Dermis blood vessel endothelial cell (primary cell): ENCODE measurements around the gene SUPT3H. TPM values are rescaled to one million over a fixed set of nuclear protein-coding genes. Genes with fewer than 3 reads are reported as not detected.
"Not testable (repeated sequence)": the region's sequence is repeated elsewhere in the genome, so short reads cannot be mapped to it uniquely, and the experiment has no call there.

Source experiments
- DNase-seq: peaks from one replicate; pipeline ENCODE4 v3.0.0; 2010
- total RNA-seq: library from RNA; depleted of rRNA; stranded (reverse); fragments of >200 nt; gene quantifications from 2 replicates; pipeline ENCODE4 v1.2.3, GENCODE V29; 2014

Gene SUPT3H
- total RNA-seq, 1 donor from 2014 or later: 5.4 TPM

- DNase-seq: no peak
These were observed 207.4 kb downstream of the SUPT3H start for GRCh38 chr6:45170309-45170708.

GRCh38 chr6:45169815-45170214, 207.9 kb downstream of the SUPT3H start:
- DNase-seq: no peak

GRCh38 chr6:45163952-45164766, 213.6 kb downstream of the SUPT3H start:
- DNase-seq: no peak

GRCh38 chr6:45160305-45160704, 217.4 kb downstream of the SUPT3H start:
- no peak for DNase-seq

- no peak for DNase-seq
These were observed 221.7 kb downstream of the SUPT3H start for GRCh38 chr6:45156075-45156474.

- no peak for DNase-seq
These were observed 222.3 kb downstream of the SUPT3H start for GRCh38 chr6:45155341-45155894.

- no peak for DNase-seq
These were observed 223.1 kb downstream of the SUPT3H start for GRCh38 chr6:45154679-45155078.

GRCh38 chr6:45148711-45149341, 228.9 kb downstream of the SUPT3H start:
- no peak for DNase-seq

GRCh38 chr6:45148278-45148677, 229.5 kb downstream of the SUPT3H start:
- DNase-seq: no peak

- not testable (repeated sequence) for DNase-seq
These were observed 232.1 kb downstream of the SUPT3H start for GRCh38 chr6:45145658-45146057.

- DNase-seq: no peak
These were observed 239.0 kb downstream of the SUPT3H start for GRCh38 chr6:45138765-45139164.

GRCh38 chr6:45136495-45136894, 241.2 kb downstream of the SUPT3H start:
- no peak for DNase-seq

GRCh38 chr6:45132658-45133294, 245.0 kb downstream of the SUPT3H start:
- DNase-seq: peak; percentile 21

- peak; percentile 64 for DNase-seq
These were observed 245.7 kb downstream of the SUPT3H start for GRCh38 chr6:45132059-45132458.

- DNase-seq: no peak
These were observed 248.7 kb downstream of the SUPT3H start for GRCh38 chr6:45129051-45129450.

GRCh38 chr6:45127185-45127584, 250.5 kb downstream of the SUPT3H start:
- no peak for DNase-seq

- DNase-seq: no peak
These were observed 251.7 kb downstream of the SUPT3H start for GRCh38 chr6:45126033-45126432.

- no peak for DNase-seq
These were observed 254.7 kb downstream of the SUPT3H start for GRCh38 chr6:45123023-45123422.

- no peak for DNase-seq
These were observed 259.0 kb downstream of the SUPT3H start for GRCh38 chr6:45118754-45119153.

GRCh38 chr6:45116714-45117410, 260.9 kb downstream of the SUPT3H start:
- DNase-seq: no peak

- peak; percentile 3 for DNase-seq
These were observed 262.0 kb downstream of the SUPT3H start for GRCh38 chr6:45115696-45116095.

GRCh38 chr6:45112711-45113110, 265.0 kb downstream of the SUPT3H start:
- no peak for DNase-seq

- no peak for DNase-seq
These were observed 268.2 kb downstream of the SUPT3H start for GRCh38 chr6:45109551-45109950.
